Activated naive CD4-positive, alpha-beta T cell treated with Interleukin-2 at 50 U/mL for 16 hours (primary cell): ENCODE data around the gene HOXC6.
"Not testable (repeated sequence)": the region's sequence is repeated elsewhere in the genome, so short reads cannot be mapped to it uniquely, and the experiment has no call there.

ENCODE experiments used
- DNase-seq: peaks from one replicate; pipeline ENCODE4 v3.0.0-alpha.2; 2020

Gene HOXC6

GRCh38 chr12:54060174-54060974, 32.1 kb downstream of the HOXC6 start:
- DNase-seq = no peak

- DNase-seq = no peak
These were observed 32.9 kb downstream of the HOXC6 start for GRCh38 chr12:54060975-54061778.

DNA sequence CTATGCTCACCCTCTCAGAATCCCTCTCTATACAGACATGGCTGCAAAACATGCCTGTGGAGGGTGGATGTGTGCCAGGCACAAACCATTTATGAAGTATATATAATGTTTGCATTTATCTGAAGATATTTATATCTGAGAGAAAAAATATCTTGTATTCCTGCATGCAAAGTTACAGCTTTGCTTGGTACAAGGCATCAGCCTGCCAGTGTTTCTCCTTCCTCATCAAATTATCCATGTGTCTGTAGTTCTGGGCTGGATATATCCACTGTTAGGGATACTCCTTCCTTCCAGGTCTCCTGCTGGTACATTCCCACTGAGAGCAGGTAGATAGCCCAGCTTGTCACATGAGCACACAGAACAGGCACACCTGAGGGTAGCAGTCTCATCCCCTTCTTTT, 37.4 kb downstream of the HOXC6 start:
- DNase-seq = no peak

GRCh38 chr12:54066408-54066807, 38.2 kb downstream of the HOXC6 start:
- DNase-seq = no peak

DNA sequence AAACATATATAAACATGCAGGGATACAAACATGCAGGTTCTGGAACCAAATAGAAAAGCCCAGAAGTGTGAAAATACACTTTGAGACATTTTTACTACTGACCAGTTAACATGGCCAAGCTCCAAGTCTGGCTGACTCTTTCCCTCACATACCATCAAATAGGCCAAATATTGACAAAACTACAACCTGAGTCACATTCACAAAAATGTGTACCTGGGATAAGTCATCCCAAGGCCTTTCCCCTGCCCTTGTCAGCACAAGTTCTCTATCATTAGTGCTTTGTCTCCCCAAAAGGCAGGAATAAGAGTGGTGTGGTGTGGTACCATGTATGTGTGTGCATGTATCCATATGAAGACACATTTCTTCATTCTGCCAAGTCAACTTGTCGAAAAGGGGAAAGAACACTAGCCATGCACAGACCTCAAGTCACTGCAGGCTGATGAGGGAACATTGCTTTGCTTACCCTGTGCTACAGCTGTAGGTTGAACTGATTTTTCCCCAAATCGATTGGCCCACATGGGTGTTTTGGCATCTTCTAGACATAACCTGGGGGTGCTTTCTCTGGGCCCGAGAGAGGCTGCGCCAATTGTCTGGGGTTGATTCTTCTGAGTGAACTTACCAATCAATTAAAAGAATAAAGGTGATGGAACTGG, 40.3 kb downstream of the HOXC6 start:
- no peak for DNase-seq

- no peak for DNase-seq
These were observed 43.7 kb downstream of the HOXC6 start for GRCh38 chr12:54071942-54072341.

DNA sequence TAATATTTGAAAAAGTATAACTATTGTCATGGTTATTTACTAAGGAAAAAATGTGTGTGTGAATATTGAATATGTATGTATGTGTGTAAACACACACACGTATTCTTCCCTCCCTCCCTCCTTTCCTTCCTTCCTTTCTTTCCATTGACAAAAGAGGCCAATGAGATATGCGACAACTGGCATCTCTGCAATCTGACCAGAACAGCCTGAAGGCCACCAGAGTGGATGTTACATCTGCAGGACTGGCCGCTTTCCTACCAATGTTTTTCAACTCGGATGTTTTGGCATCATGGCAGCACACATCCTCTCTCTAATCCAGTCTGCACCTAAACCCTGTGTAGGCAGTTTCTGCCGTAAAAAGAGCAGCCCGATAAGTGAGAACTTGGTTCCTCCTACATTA, 46.1 kb downstream of the HOXC6 start:
- no peak for DNase-seq

GRCh38 chr12:54075409-54075808, 47.2 kb downstream of the HOXC6 start:
- no peak for DNase-seq

GRCh38 chr12:54075974-54076373, 47.7 kb downstream of the HOXC6 start:
- no peak for DNase-seq

DNA sequence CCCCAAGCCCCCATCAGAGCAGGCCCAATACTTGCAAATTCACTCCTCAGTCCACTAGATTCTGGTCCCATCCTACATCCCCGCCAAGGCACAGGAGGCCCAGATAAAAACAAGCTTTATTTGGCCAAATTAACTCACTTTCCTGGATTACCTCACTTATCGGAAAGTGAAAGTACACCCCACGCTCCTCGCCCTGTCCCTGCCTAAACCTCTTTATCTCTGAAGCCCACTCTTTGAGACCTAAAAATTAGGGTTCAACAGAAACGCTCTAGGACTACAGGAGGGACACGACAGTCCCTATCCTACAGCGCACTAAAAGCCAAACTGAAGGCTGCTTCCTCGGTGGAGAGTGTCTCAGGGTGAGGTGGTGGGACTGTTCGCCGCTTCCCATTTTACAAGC, 49.6 kb downstream of the HOXC6 start:
- DNase-seq = not testable (repeated sequence)

DNA sequence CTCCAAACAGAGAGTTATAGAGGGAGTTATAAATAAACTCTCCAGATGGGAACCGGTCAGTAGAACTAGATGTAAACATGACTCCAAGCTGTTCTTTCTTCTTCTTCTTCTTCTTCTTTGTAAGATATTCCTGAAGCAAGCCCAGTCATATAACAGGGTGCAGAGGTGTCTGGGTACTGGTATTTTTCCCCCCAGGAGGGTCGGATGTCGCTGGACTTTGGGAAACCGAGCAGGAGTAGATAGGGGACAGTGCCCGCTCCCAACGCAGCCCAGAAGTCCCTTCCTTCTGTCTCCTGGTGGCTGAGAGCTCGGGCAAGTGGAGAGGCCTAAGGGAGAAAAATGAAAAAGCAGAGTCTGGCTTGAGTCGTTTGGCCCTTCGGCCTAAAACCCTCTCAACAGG, 50.9 kb downstream of the HOXC6 start:
- not testable (repeated sequence) for DNase-seq
